Parathyroid adenoma (tissue), 2 donors: ENCODE data around the gene PNPLA1.

Experiments
- H2AFZ ChIP-seq: fragments of 300-600 bp; sonication (generic); one replicate; pipeline ENCODE4 v1.7.0; 2017; ENCODE audit warnings: antibody characterized with exemption, mild to moderate bottlenecking
- H3K27ac ChIP-seq: fragments of 300-600 bp; sonication (generic); one replicate; pipeline ENCODE4 v1.7.0; 2017
- H3K27me3 ChIP-seq: fragments of 300-600 bp; sonication (generic); one replicate; pipeline ENCODE4 v1.7.0; 2017; ENCODE audit warnings: low read length; ENCODE audit not compliant: control insufficient read depth, insufficient read depth
- H3K36me3 ChIP-seq: fragments of 300-600 bp; sonication (generic); one replicate; pipeline ENCODE4 v1.7.0; 2017; ENCODE audit warnings: low read length; ENCODE audit not compliant: control insufficient read depth, insufficient read depth
- H3K4me1 ChIP-seq: fragments of 300-600 bp; sonication (generic); one replicate; pipeline ENCODE4 v1.7.0; 2017; ENCODE audit warnings: control low read depth
- H3K4me2 ChIP-seq: fragments of 300-600 bp; sonication (generic); one replicate; pipeline ENCODE4 v1.7.0; 2017; ENCODE audit warnings: low read length
- H3K4me3 ChIP-seq: fragments of 300-600 bp; sonication (generic); one replicate; pipeline ENCODE4 v1.7.0; 2017; ENCODE audit warnings: low read depth, low read length
- H3K79me2 ChIP-seq: fragments of 300-600 bp; sonication (generic); one replicate; pipeline ENCODE4 v1.7.0; 2017; ENCODE audit warnings: control low read depth
- H3K9ac ChIP-seq: fragments of 300-600 bp; sonication (generic); one replicate; pipeline ENCODE4 v1.7.0; 2017; ENCODE audit warnings: mild to moderate bottlenecking
- H3K9me3 ChIP-seq: fragments of 300-600 bp; sonication (generic); one replicate; pipeline ENCODE4 v1.7.0; 2017; ENCODE audit warnings: low read length; ENCODE audit not compliant: control insufficient read depth
- TF ChIP-seq, protein P1 (sequence below): fragments of 300-600 bp; sonication (generic); IDR thresholded peaks from one replicate; pipeline ENCODE4 v1.7.0; 2017; ENCODE audit warnings: antibody characterized with exemption, mild to moderate bottlenecking
- donor health status: primary hyperparathyroidism.

The PNPLA1 gene

DNA sequence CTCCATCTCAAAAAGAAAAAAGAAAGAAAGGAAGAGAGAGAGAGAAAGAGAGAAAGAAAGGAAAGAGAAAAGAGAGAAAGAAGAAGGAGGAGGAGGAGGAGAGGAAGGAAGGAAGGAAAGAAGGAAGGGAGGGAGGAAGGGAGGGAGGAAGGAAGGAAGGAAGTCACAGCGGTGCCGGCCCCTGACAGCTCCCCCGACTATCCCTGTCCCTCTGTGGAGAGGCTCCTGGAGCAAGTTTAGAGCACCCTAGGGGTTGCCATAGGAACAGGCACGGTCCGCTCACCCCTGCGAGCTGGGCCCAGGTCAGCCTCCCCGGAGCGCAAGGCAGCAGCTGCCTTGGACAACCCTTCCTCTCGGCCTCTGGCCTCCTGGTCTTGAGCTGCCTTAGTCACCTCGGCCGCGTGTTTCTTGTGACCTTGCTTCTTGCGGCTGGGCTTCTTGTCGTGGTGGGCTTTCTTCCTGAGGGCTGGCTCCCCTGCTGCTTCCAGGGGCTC, 60.0 kb downstream of the PNPLA1 start:
- no peak overlapping the region for H3K4me3 ChIP-seq
- H3K36me3 ChIP-seq: no peaks in the 10 kb centered on the region
- no peak overlapping the region for H3K27ac ChIP-seq
- TF ChIP-seq, protein P1, sequence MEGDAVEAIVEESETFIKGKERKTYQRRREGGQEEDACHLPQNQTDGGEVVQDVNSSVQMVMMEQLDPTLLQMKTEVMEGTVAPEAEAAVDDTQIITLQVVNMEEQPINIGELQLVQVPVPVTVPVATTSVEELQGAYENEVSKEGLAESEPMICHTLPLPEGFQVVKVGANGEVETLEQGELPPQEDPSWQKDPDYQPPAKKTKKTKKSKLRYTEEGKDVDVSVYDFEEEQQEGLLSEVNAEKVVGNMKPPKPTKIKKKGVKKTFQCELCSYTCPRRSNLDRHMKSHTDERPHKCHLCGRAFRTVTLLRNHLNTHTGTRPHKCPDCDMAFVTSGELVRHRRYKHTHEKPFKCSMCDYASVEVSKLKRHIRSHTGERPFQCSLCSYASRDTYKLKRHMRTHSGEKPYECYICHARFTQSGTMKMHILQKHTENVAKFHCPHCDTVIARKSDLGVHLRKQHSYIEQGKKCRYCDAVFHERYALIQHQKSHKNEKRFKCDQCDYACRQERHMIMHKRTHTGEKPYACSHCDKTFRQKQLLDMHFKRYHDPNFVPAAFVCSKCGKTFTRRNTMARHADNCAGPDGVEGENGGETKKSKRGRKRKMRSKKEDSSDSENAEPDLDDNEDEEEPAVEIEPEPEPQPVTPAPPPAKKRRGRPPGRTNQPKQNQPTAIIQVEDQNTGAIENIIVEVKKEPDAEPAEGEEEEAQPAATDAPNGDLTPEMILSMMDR: no peak
- no peaks in the 10 kb centered on the region for H3K79me2 ChIP-seq
- H3K9ac ChIP-seq: no peak overlapping the region
- no peaks in the 10 kb centered on the region for H3K9me3 ChIP-seq
- H3K4me2 ChIP-seq: no peak overlapping the region
- no peaks in the 10 kb centered on the region for H3K4me1 ChIP-seq
- no peak overlapping the region for H2AFZ ChIP-seq
- H3K27me3 ChIP-seq: no peaks in the 10 kb centered on the region

DNA sequence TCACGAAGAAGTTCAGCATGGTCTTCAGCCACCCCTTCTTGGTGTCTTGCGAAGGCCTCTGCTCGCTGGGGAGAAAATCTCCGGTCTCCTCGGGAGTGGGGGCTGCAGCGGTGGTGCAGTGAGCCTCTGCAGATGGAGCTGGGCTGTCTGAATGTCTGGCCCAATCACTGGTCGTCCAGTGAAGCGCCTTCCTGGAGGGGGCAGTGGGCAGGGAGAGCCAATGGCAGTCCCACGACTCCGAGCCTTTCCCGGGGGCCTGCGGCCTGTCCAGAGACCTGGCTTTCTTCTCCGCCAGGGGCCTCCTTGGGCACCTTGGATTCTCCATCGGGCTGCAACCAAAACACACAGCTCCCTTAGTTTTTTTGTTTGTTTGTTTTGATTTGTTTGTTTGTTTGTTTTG, 60.5 kb downstream of the PNPLA1 start:
- H2AFZ ChIP-seq: no peak overlapping the region
- no peak overlapping the region for H3K4me3 ChIP-seq
- TF ChIP-seq, protein P1: no peak
- no peaks in the 10 kb centered on the region for H3K36me3 ChIP-seq
- H3K27ac ChIP-seq: no peak overlapping the region
- H3K4me1 ChIP-seq: no peaks in the 10 kb centered on the region
- no peaks in the 10 kb centered on the region for H3K79me2 ChIP-seq
- no peaks in the 10 kb centered on the region for H3K27me3 ChIP-seq
- H3K9ac ChIP-seq: no peak overlapping the region
- H3K9me3 ChIP-seq: no peaks in the 10 kb centered on the region
- H3K4me2 ChIP-seq: no peak overlapping the region

DNA sequence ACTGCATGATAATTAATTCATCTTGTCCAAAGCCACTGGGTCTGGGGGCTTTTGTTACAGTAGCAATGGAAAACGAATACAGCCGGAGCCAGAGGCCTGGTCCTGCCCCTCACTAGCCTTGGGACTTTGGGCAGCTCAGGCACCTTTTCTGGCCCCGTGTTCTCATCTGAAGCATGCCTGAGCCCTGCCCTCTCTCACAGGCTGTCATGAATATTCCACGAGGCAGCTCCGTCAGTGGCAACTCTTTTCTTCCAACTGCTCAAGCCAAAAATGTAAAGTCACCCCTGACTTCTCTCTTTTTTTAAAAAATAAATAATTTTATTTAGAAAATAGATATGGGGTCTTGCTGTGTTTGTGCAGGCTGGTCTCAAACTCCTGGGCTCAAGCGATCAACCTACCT, 61.5 kb downstream of the PNPLA1 start:
- H3K27me3 ChIP-seq: no peaks in the 10 kb centered on the region
- H3K4me1 ChIP-seq: no peaks in the 10 kb centered on the region
- TF ChIP-seq, protein P1: no peak
- H3K4me3 ChIP-seq: no peak overlapping the region
- no peak overlapping the region for H3K9ac ChIP-seq
- H3K79me2 ChIP-seq: no peaks in the 10 kb centered on the region
- H2AFZ ChIP-seq: no peak overlapping the region
- H3K36me3 ChIP-seq: no peaks in the 10 kb centered on the region
- no peaks in the 10 kb centered on the region for H3K9me3 ChIP-seq
- no peak overlapping the region for H3K27ac ChIP-seq
- H3K4me2 ChIP-seq: no peak overlapping the region

DNA sequence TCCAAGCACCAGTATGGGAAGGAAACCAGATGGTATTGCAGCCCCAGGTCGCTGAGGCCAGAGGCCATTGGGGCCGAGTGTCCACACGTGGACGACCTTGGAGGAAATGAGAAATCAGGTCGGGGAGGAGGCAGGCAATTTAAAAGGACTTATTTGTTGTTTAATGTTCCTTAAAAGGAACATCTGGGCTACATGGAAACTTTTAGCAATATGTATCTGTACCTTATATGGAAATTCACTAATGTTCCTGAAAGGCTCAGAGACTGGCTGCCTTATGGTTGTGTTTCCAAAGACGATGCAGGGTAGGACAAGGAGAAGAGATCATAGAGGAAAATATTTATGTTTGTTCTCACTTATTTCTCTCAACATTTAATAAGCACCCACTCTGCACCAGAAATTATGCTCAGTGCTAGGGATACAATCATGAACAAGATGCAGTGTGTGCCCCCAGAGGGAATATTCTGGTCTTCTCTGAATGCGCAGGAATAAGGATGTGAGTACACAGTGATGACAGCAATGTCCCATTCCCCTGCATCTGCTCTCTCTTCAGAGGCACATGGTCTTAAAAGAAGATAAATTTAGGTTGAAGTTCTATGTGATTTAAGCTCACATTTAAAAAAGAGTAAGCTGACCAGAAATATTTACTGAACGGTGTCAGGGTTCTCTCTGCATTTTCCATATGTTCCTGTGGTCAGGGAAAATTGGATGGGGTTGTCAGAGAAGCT, 63.5 kb downstream of the PNPLA1 start:
- TF ChIP-seq, protein P1: no peak
- no peak overlapping the region for H3K9ac ChIP-seq
- H3K27ac ChIP-seq: no peak overlapping the region

More for the DNA sequence above, 63.5 kb downstream of the PNPLA1 start:
- H3K27me3 ChIP-seq: no peaks in the 10 kb centered on the region
- no peaks in the 10 kb centered on the region for H3K79me2 ChIP-seq
- H3K4me1 ChIP-seq: no peaks in the 10 kb centered on the region
- no peak overlapping the region for H2AFZ ChIP-seq
- H3K36me3 ChIP-seq: no peaks in the 10 kb centered on the region
- no peak overlapping the region for H3K4me3 ChIP-seq
- no peak overlapping the region for H3K4me2 ChIP-seq
- H3K9me3 ChIP-seq: no peaks in the 10 kb centered on the region
